Gastroesophageal sphincter (tissue), 3 donors: ENCODE data around the gene TM6SF1.

Source experiments
- EP300 ChIP-seq: sonication (generic); formaldehyde crosslinking; IDR thresholded peaks from one replicate; pipeline ENCODE4 v1.6.1; 2017; ENCODE audit warnings: antibody characterized with exemption, mild to moderate bottlenecking
- POLR2A ChIP-seq, 2 donors: fragments of 450-650 bp; IDR thresholded peaks; one replicate each; pipeline ENCODE4 v1.6.1; 2017; ENCODE audit warnings: antibody characterized with exemption in 2 of 2, mild to moderate bottlenecking in 2 of 2, moderate library complexity in 1 of 2
- POLR2AphosphoS5 ChIP-seq: sonication (generic); formaldehyde crosslinking; IDR thresholded peaks from one replicate; pipeline ENCODE4 v1.6.1; 2017; ENCODE audit warnings: antibody characterized with exemption
- TF ChIP-seq, protein P1 (sequence below), 4 experiments: fragments of 200-600 bp in 2 of 4; fragments of 450-650 bp in 2 of 4; sonication (generic) in 1 of 4; IDR thresholded peaks; one replicate each; pipeline ENCODE4 v1.5.1; 2017 to 2019; ENCODE audit warnings: antibody characterized with exemption in 4 of 4, mild to moderate bottlenecking in 2 of 4, moderate library complexity in 2 of 4

DNA sequence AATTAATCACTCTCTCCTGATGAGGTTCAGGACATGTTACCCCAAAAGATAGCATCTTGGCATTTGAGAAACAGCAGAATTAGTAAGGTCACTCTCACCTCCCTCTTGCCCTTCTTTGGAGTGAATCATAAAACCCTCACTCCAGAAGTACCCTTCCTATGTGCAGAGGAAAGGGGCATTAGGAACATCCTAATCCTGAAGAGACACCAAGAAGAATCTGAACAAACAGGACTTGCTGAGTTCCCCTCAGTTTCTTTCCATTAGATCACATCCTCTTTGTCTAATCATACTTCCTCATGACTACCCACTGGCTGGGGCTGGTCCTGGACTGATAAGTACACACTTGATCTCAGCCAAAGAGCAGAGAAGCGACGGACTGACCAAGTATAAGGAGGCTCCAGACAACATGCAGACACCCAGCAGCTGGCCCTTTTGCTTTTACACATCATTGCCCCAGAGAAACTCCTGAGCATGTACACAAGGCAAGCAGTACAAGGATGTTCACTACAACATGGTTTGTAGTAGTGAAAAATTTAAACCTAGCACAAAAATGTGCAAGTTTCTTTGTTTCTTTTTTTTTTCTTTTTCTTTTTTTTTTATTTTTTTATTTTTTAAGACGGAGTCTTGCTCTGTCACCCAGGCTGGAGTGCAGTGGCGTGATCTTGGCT lies 15.0 kb upstream of the TM6SF1 start:
- TF ChIP-seq, protein P1, sequence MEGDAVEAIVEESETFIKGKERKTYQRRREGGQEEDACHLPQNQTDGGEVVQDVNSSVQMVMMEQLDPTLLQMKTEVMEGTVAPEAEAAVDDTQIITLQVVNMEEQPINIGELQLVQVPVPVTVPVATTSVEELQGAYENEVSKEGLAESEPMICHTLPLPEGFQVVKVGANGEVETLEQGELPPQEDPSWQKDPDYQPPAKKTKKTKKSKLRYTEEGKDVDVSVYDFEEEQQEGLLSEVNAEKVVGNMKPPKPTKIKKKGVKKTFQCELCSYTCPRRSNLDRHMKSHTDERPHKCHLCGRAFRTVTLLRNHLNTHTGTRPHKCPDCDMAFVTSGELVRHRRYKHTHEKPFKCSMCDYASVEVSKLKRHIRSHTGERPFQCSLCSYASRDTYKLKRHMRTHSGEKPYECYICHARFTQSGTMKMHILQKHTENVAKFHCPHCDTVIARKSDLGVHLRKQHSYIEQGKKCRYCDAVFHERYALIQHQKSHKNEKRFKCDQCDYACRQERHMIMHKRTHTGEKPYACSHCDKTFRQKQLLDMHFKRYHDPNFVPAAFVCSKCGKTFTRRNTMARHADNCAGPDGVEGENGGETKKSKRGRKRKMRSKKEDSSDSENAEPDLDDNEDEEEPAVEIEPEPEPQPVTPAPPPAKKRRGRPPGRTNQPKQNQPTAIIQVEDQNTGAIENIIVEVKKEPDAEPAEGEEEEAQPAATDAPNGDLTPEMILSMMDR (IDR thresholded peaks at IDR 0.05), result no peak
- TF ChIP-seq POLR2A (IDR thresholded peaks at IDR 0.05), result no peak
- TF ChIP-seq POLR2AphosphoS5, result no peak
- TF ChIP-seq EP300, result no peak
